K562 (cell line): Measurements from ENCODE around the gene BST1. TPM values are rescaled to one million over a fixed set of nuclear protein-coding genes. Genes with fewer than 3 reads are reported as not detected.

ENCODE experiments used
- ATAC-seq: fragments of 200-7000 bp; cut with Tn5 transposase; 3 replicates; pipeline ENCODE4 v1.9.1; 2020; ENCODE audit warnings: moderate library complexity
- BruUV-seq: library from RNA; stranded (reverse); fragments of 400-500 nt; replicated peaks from 2 replicates; lab custom pipeline; 2021; lab: Mats Ljungman, UMichigan
- CTCF ChIA-PET: fragments of 300-600 bp; formaldehyde crosslinking; extraction: SDS; loops from one replicate; lab custom pipeline; 2021; ENCODE audit warnings: low intra/inter-chr PET ratio; lab: Yijun Ruan, JAX
- POLR2A ChIA-PET: fragments of 300-600, 350-650 bp; sonication (Branson Sonifier 250); formaldehyde crosslinking; extraction: SDS; loops from one replicate; lab custom pipeline; 2021; ENCODE audit warnings: antibody characterized with exemption, inconsistent platforms; lab: Yijun Ruan, JAX
- DNase-seq, 4 experiments: peaks; one replicate each; pipeline versions ENCODE4 v3.0.0 to v3.0.0-alpha.2; 2011 to 2018; ENCODE audit warnings: low spot score in 3 of 4, mixed read lengths in 3 of 4; ENCODE audit errors: extremely low read depth in 1 of 4
- FAIRE-seq: peaks from 2 replicates; lab custom pipeline; 2011; peaks lifted over from hg19 to GRCh38; lab: Jason Lieb, UNC
- H2AFZ ChIP-seq: 2 replicates; pipeline ENCODE4 v1.6.0; 2011; ENCODE audit warnings: low read depth, low read length, control low read depth, inconsistent platforms
- H3K27ac ChIP-seq: fragments of 200-600 bp; 3 replicates; pipeline ENCODE4 v1.8.0; 2011; ENCODE audit warnings: low read depth, mild to moderate bottlenecking, control low read depth, inconsistent platforms, low read length, moderate library complexity, mixed read lengths; ENCODE audit errors: extremely low read depth
- H3K27me3 ChIP-seq, 2 experiments: fragments of 300-600 bp in 1 of 2; 2 replicates in 1 of 2; 3 replicates in 1 of 2; pipeline versions ENCODE4 v1.6.0 to v1.8.0; 2011; ENCODE audit warnings: inconsistent platforms in 2 of 2, low read length in 2 of 2, mild to moderate bottlenecking in 1 of 2, mixed read lengths in 1 of 2, moderate library complexity in 1 of 2; ENCODE audit not compliant: control insufficient read depth in 2 of 2, insufficient read depth in 2 of 2
- H3K36me3 ChIP-seq: fragments of 300-600 bp; 3 replicates; pipeline ENCODE4 v1.8.0; 2011; ENCODE audit warnings: mild to moderate bottlenecking, low read length, inconsistent platforms; ENCODE audit not compliant: control insufficient read depth, insufficient read depth
- H3K4me1 ChIP-seq, 2 experiments: fragments of 200-600 bp in 1 of 2; replicated peaks in 1 of 2; 2 replicates in 1 of 2; 3 replicates in 1 of 2; pipeline versions ENCODE4 v1.5.1 to v1.8.0; 2011; ENCODE audit warnings: inconsistent platforms in 2 of 2, low read length in 2 of 2, mild to moderate bottlenecking in 1 of 2, mixed read lengths in 1 of 2, moderate library complexity in 1 of 2; ENCODE audit not compliant: control insufficient read depth in 2 of 2, insufficient read depth in 2 of 2
- H3K4me2 ChIP-seq: 2 replicates; pipeline ENCODE4 v1.6.1; 2011; ENCODE audit warnings: low read length, control low read depth, inconsistent platforms, mixed read lengths; ENCODE audit not compliant: insufficient read depth
- H3K4me3 ChIP-seq: fragments of 200-600 bp; sonication (generic), shearing (Covaris generic); 2 replicates; pipeline ENCODE4 v1.5.1; 2016; ENCODE audit warnings: control low read depth, inconsistent platforms
- H3K79me2 ChIP-seq: fragments of 200-600 bp; 3 replicates; pipeline ENCODE4 v1.8.0; 2011; ENCODE audit warnings: low read length, inconsistent platforms; ENCODE audit not compliant: control insufficient read depth, insufficient read depth
- H3K9ac ChIP-seq, 2 experiments: 2 replicates each; pipeline versions ENCODE4 v1.6.0 to v1.6.1; 2011; ENCODE audit warnings: low read depth in 2 of 2, low read length in 2 of 2, control low read depth in 1 of 2, inconsistent platforms in 1 of 2, mild to moderate bottlenecking in 1 of 2, mixed read lengths in 1 of 2; ENCODE audit not compliant: insufficient read depth in 1 of 2
- H3K9me1 ChIP-seq: one replicate; pipeline ENCODE4 v1.6.0; 2011; ENCODE audit warnings: inconsistent platforms, mild to moderate bottlenecking, low read length, moderate library complexity; ENCODE audit not compliant: control insufficient read depth, insufficient read depth
- H3K9me3 ChIP-seq: replicated peaks from 2 replicates; pipeline ENCODE4 v1.5.1; 2011; ENCODE audit warnings: low read depth, low read length, inconsistent platforms; ENCODE audit not compliant: control insufficient read depth, insufficient read depth
- H4K20me1 ChIP-seq: replicated peaks from 2 replicates; pipeline ENCODE4 v1.6.1; 2011; ENCODE audit warnings: low read length, inconsistent platforms, mixed read lengths; ENCODE audit not compliant: control insufficient read depth, insufficient read depth
- GATA2 ChIP-seq: sonication (generic); formaldehyde crosslinking; IDR thresholded peaks from 2 replicates; pipeline ENCODE4 v1.4.0; 2020; ENCODE audit warnings: mild to moderate bottlenecking, missing genetic modification reagents
- GTF2A2 ChIP-seq: IDR thresholded peaks from 2 replicates; pipeline ENCODE4 v1.6.1; 2016; ENCODE audit warnings: mild to moderate bottlenecking, missing genetic modification characterization, missing compliant biosample characterization
- MTA1 ChIP-seq: fragments of 450-650 bp; IDR thresholded peaks from 2 replicates; pipeline ENCODE4 v1.6.1; 2017; ENCODE audit warnings: borderline replicate concordance
- MTF1 ChIP-seq: fragments of 250-450 bp; sonication (Bioruptor Pico); IDR thresholded peaks from 2 replicates; pipeline ENCODE4 v1.9.0; 2021; ENCODE audit warnings: moderate library complexity, mild to moderate bottlenecking, inconsistent platforms, borderline replicate concordance
- MYC ChIP-seq, 2 experiments: fragments of 250-450 bp in 1 of 2; sonication (Bioruptor Pico) in 1 of 2; IDR thresholded peaks; 2 replicates each; pipeline versions ENCODE4 v1.5.1 to v1.6.1; 2012 to 2021; ENCODE audit warnings: low read depth in 2 of 2, borderline replicate concordance in 1 of 2, improper control_type of control experiment in 1 of 2, low read length in 1 of 2, mild to moderate bottlenecking in 1 of 2, moderate library complexity in 1 of 2
- POLR2G ChIP-seq: fragments of 200-400 bp; formaldehyde crosslinking; IDR thresholded peaks from 2 replicates; pipeline ENCODE4 v1.6.1; 2017; ENCODE audit warnings: low read depth, mild to moderate bottlenecking, antibody characterized with exemption, low read length, moderate library complexity
- ZNF41 ChIP-seq: fragments of 250-450 bp; sonication (Bioruptor Pico); conservative IDR thresholded peaks from 2 replicates; pipeline ENCODE4 v1.4.0; 2020; ENCODE audit warnings: mild to moderate bottlenecking
- ZNF561 ChIP-seq: fragments of 450-650 bp; formaldehyde crosslinking; conservative IDR thresholded peaks from 2 replicates; pipeline ENCODE4 v1.4.0; 2020; ENCODE audit warnings: mild to moderate bottlenecking, moderate library complexity
- WGBS: fragments of 100-300 bp; shearing (Covaris generic); methylation state at CpG from one replicate; pipeline ENCODE4 v1.1.6; 2016; ENCODE audit warnings: low coverage, mixed read lengths; ENCODE audit not compliant: insufficient coverage; ENCODE audit errors: missing lambda C conversion rate; 5-methylcytosine and 5-hydroxymethylcytosine counted together
- in situ Hi-C: fragments of 300-500 bp; cut with MboI; formaldehyde crosslinking; loops from 4 replicates; pipeline ENCODE4 v1.15.0; 2018; ENCODE audit warnings: inconsistent platforms, mixed read lengths
- intact Hi-C: fragments of 100-400 bp; cut with micrococcal nuclease; formaldehyde crosslinking; loops from 2 replicates; pipeline ENCODE4 v1.14.2; 2022
- polyA plus RNA-seq, 8 experiments: library from polyadenylated mRNA; depleted of rRNA in 4 of 8; stranded (reverse) in 5 of 8; unstranded in 3 of 8; fragments of >200 nt; fragmentation: Nextera tagmentation in 2 of 8; fragmentation: Illumina TruSeq in 1 of 8; extraction: Ambion mirVana in 2 of 8; extraction: Trizol in 1 of 8; gene quantifications; 2 replicates each; pipeline versions ENCODE4 v1.2.1 to v1.2.3, GENCODE V29; 2011 to 2014; ENCODE audit warnings: inconsistent platforms in 1 of 8, missing spikeins in 1 of 8
- total RNA-seq, 7 experiments: library from RNA; depleted of rRNA in 6 of 7; stranded (reverse); fragments of >200 nt in 6 of 7; fragmentation: Illumina TruSeq in 2 of 7; extraction: Trizol in 2 of 7; gene quantifications; 2 replicates each; pipeline versions ENCODE4 v1.2.1 to v1.2.3, GENCODE V29; 2011 to 2021; ENCODE audit warnings: low replicate concordance in 1 of 7
- TF ChIP-seq, protein P1 (sequence below), 2 experiments: fragments of 450-650 bp in 1 of 2; IDR thresholded peaks; 2 replicates each; pipeline ENCODE4 v1.6.1; 2011 to 2017; ENCODE audit warnings: low read depth in 2 of 2, antibody characterized with exemption in 1 of 2, borderline replicate concordance in 1 of 2, low read length in 1 of 2, mild to moderate bottlenecking in 1 of 2, mixed read lengths in 1 of 2; ENCODE audit not compliant: control insufficient read depth in 1 of 2
- TF ChIP-seq, protein P2 (sequence below): IDR thresholded peaks from 2 replicates; pipeline ENCODE4 v1.6.1; 2012; ENCODE audit warnings: low read depth, low read length, improper control_type of control experiment, borderline replicate concordance

BST1 gene
- total and polyA plus RNA-seq, 9 of the 15 experiments (the other 6 are each of a cell fraction or from before 2014, with no cell fraction given): 0.04 to 0.38 (median 0.07) TPM; not detected in 6

DNA sequence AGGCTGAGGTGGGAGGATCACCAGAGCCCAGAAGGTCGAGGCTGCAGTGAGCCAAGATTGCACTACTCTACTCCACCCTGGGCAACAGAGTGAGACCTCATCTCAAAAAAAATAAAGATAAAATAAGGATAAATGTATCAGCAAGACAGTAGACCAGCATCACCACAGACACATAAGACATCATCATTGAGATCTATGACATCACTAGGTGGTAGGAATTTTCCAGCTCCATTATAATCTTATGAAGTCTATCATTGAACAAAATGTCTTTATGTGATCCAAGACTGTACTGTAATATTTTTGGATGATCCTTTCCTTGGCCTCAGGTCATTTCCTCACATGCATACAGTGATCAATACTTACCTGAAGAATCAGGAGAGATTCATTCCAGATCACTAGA is 29.5 kb upstream of the BST1 start:
- 80% methylated on average over 1 of the region's 1 CpG for WGBS
- Histone ChIP-seq H3K4me3 (no peak overlapping the region), H2AFZ (no peak overlapping the region), H4K20me1 (no peaks in the 10 kb centered on the region), H3K9me1 (no peaks in the 10 kb centered on the region), H3K9me3 (no peaks in the 10 kb centered on the region), H3K27ac (no peak overlapping the region), H3K9ac (no peak overlapping the region), H3K27me3 (no peaks in the 10 kb centered on the region), H3K79me2 (peaks cover 47% of the 10 kb centered on the region), H3K4me1 (peaks cover 0 to 15% of the 10 kb centered on the region in 2 experiments; a peak in 3 of 5 replicates), H3K4me2 (no peak overlapping the region), H3K36me3 (peaks cover 7% of the 10 kb centered on the region; the same call in 2 of the 3 replicates)
- no TSS peak for BruUV-seq
- ChIA-PET POLR2A (interaction anchor here (0.7 kb wide), 1 partner anchor 17 kb away, joined by 3 read pairs; no protein-coding TSS in a partner anchor), CTCF (no interaction called here)
- no peak for DNase-seq
- FAIRE-seq: no peak
- intact Hi-C loops: no loop called here
- no peak for ATAC-seq
- TF ChIP-seq ZNF561 (CRISPR knock-in tag): no peak
- no peak for TF ChIP-seq GATA2 (CRISPR knock-in tag)
- in situ Hi-C loops: loop anchor here (25.0 kb wide), 1 partner anchor 661 kb away; the partner anchor contains the start of gene CPEB2

DNA sequence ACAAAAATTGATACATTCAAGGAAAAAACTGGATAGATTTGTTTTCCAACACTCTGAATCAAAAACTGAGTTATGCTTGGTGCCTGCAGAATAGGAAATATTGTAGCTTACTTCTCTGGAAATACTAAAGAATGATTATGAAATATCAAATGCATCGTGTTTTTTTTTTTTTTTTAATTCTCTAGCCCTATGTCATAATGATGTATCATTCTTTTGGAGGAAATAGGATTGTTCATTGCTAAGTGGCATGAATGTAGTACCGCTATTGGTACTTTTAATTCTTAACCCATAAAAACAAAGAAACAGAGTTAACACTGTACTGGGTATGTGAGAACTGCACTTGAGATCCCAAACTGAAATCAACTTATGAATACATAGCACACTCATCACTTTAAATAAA is 28.8 kb upstream of the BST1 start:
- 88% methylated on average over 2 of the region's 2 CpGs for WGBS
- H3K4me1 ChIP-seq: peaks cover 0 to 16% of the 10 kb centered on the region in 2 experiments; a peak in 3 of 5 replicates
- H3K79me2 ChIP-seq: peaks cover 54% of the 10 kb centered on the region
- DNase-seq (no peak), ATAC-seq (no peak), FAIRE-seq (no peak)
- no peak overlapping the region for H3K4me3 ChIP-seq
- no peaks in the 10 kb centered on the region for H4K20me1 ChIP-seq
- H3K9ac ChIP-seq: no peak overlapping the region
- peaks cover 7% of the 10 kb centered on the region; the same call in 2 of the 3 replicates for H3K36me3 ChIP-seq
- H3K9me3 ChIP-seq: no peaks in the 10 kb centered on the region
- no TSS peak for BruUV-seq
- H3K27me3 ChIP-seq: no peaks in the 10 kb centered on the region
- intact Hi-C loops (no loop called here), in situ Hi-C loops (loop anchor here (25.0 kb wide), 1 partner anchor 662 kb away; the partner anchor contains the start of gene CPEB2)
- CTCF ChIA-PET: no interaction called here
- no peaks in the 10 kb centered on the region for H3K9me1 ChIP-seq
- H3K27ac ChIP-seq: no peak overlapping the region
- POLR2A ChIA-PET: no interaction called here
- no peak overlapping the region for H2AFZ ChIP-seq
- no peak overlapping the region for H3K4me2 ChIP-seq
- TF ChIP-seq, protein P1, sequence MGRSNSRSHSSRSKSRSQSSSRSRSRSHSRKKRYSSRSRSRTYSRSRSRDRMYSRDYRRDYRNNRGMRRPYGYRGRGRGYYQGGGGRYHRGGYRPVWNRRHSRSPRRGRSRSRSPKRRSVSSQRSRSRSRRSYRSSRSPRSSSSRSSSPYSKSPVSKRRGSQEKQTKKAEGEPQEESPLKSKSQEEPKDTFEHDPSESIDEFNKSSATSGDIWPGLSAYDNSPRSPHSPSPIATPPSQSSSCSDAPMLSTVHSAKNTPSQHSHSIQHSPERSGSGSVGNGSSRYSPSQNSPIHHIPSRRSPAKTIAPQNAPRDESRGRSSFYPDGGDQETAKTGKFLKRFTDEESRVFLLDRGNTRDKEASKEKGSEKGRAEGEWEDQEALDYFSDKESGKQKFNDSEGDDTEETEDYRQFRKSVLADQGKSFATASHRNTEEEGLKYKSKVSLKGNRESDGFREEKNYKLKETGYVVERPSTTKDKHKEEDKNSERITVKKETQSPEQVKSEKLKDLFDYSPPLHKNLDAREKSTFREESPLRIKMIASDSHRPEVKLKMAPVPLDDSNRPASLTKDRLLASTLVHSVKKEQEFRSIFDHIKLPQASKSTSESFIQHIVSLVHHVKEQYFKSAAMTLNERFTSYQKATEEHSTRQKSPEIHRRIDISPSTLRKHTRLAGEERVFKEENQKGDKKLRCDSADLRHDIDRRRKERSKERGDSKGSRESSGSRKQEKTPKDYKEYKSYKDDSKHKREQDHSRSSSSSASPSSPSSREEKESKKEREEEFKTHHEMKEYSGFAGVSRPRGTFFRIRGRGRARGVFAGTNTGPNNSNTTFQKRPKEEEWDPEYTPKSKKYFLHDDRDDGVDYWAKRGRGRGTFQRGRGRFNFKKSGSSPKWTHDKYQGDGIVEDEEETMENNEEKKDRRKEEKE (IDR thresholded peaks at IDR 0.05; ENCODE audit: borderline replicate concordance in 1 of 2, control insufficient read depth in 1 of 2, low read depth in 2 of 2, low read length in 1 of 2): no peak
- no peak for TF ChIP-seq GTF2A2 (tag)
- TF ChIP-seq POLR2G: no peak
- no peak for TF ChIP-seq MTA1
- no peak for TF ChIP-seq ZNF41 (CRISPR knock-in tag)
- TF ChIP-seq MTF1 (CRISPR knock-in tag): no peak
- TF ChIP-seq, protein P2, sequence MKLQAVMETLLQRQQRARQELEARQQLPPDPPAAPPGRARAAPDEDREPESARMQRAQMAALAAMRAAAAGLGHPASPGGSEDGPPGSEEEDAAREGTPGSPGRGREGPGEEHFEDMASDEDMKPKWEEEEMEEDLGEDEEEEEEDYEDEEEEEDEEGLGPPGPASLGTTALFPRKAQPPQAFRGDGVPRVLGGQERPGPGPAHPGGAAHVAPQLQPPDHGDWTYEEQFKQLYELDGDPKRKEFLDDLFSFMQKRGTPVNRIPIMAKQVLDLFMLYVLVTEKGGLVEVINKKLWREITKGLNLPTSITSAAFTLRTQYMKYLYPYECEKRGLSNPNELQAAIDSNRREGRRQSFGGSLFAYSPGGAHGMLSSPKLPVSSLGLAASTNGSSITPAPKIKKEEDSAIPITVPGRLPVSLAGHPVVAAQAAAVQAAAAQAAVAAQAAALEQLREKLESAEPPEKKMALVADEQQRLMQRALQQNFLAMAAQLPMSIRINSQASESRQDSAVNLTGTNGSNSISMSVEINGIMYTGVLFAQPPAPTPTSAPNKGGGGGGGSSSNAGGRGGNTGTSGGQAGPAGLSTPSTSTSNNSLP: no peak
- TF ChIP-seq MYC (IDR thresholded peaks at IDR 0.05; ENCODE audit: low read depth, low read length): no peak
- TF ChIP-seq MYC (CRISPR knock-in tag; IDR thresholded peaks at IDR 0.05; ENCODE audit: borderline replicate concordance, low read depth): no peak
